Upper lobe of right lung (tissue), 1 donor: Measurements from ENCODE around the gene NUDT19. TPM values are rescaled to one million over a fixed set of nuclear protein-coding genes. Genes with fewer than 3 reads are reported as not detected.
"Not testable (repeated sequence)": the region's sequence is repeated elsewhere in the genome, so short reads cannot be mapped to it uniquely, and the experiment has no call there.

Source experiments
- ATAC-seq: fragments of 200-7000 bp; cut with Tn5 transposase; one replicate; pipeline ENCODE4 v1.9.1; 2020; ENCODE audit warnings: mild to moderate bottlenecking, moderate library complexity
- DNase-seq: peaks from one replicate; pipeline ENCODE4 v3.0.0-alpha.2; 2020
- H3K27ac ChIP-seq: fragments of 200-600 bp; one replicate; pipeline ENCODE4 v1.8.0; 2022
- H3K27me3 ChIP-seq: fragments of 200-600 bp; one replicate; pipeline ENCODE4 v1.8.0; 2022; ENCODE audit warnings: mild to moderate bottlenecking
- H3K36me3 ChIP-seq: fragments of 200-600 bp; one replicate; pipeline ENCODE4 v1.8.0; 2022
- H3K4me1 ChIP-seq: fragments of 200-600 bp; one replicate; pipeline ENCODE4 v1.8.0; 2022
- H3K4me3 ChIP-seq: fragments of 200-600 bp; one replicate; pipeline ENCODE4 v1.8.0; 2022; ENCODE audit warnings: mild to moderate bottlenecking
- H3K9me3 ChIP-seq: fragments of 200-600 bp; one replicate; pipeline ENCODE4 v1.8.0; 2022
- CTCF ChIP-seq: fragments of 200-600 bp; IDR thresholded peaks from one replicate; pipeline ENCODE4 v1.8.0; 2022; ENCODE audit warnings: antibody characterized with exemption
- intact Hi-C: fragments of 100-400 bp; cut with DNase I; formaldehyde crosslinking; loops from one replicate; pipeline ENCODE4 v1.11.0; 2022
- total RNA-seq: library from RNA; stranded (reverse); fragmentation: NEBNext Ultra II Directional; extraction: Animal tissue kit (Norgen Biotek cat#: 25700); gene quantifications from one replicate; pipeline ENCODE4 v1.2.1, GENCODE V29; 2021
- donor health status: DM: no; HTN: yes; CAD: no; lungs with severe emphysema.

The NUDT19 gene
- total RNA-seq, 1 donor from 2014 or later, result 14.2 TPM

GRCh38 chr19:32695506-32695905, 3.9 kb downstream of the NUDT19 start:
- H3K9me3 ChIP-seq, DNase-seq, ATAC-seq, intact Hi-C loops, H3K27ac ChIP-seq, H3K27me3 ChIP-seq, H3K4me3 ChIP-seq, H3K36me3 ChIP-seq: not testable (repeated sequence)
- peaks cover 50% of the 10 kb centered on the region for H3K4me1 ChIP-seq

GRCh38 chr19:32696771-32697170, 5.2 kb downstream of the NUDT19 start:
- intact Hi-C loops, H3K36me3 ChIP-seq, DNase-seq, H3K27me3 ChIP-seq, H3K9me3 ChIP-seq, H3K4me3 ChIP-seq, ATAC-seq, H3K27ac ChIP-seq: not testable (repeated sequence)
- peaks cover 47% of the 10 kb centered on the region for H3K4me1 ChIP-seq

- H3K4me3 ChIP-seq, H3K27me3 ChIP-seq, ATAC-seq, H3K27ac ChIP-seq, intact Hi-C loops, H3K36me3 ChIP-seq, DNase-seq: not testable (repeated sequence)
- peaks cover 35% of the 10 kb centered on the region for H3K4me1 ChIP-seq
- peaks cover 11% of the 10 kb centered on the region for H3K9me3 ChIP-seq
Measured at GRCh38 chr19:32700129-32700528, 8.5 kb downstream of the NUDT19 start.

GRCh38 chr19:32702010-32702409, 10.4 kb downstream of the NUDT19 start:
- peak; percentile 82 for ATAC-seq
- Histone ChIP-seq H3K4me1 (peaks cover 18% of the 10 kb centered on the region), H3K27me3 (no peaks in the 10 kb centered on the region), H3K36me3 (peaks cover 6% of the 10 kb centered on the region), H3K9me3 (peaks cover 11% of the 10 kb centered on the region), H3K4me3 (no peak overlapping the region), H3K27ac (peak overlapping the region; percentile 18)
- DNase-seq, result no peak
- no peak for TF ChIP-seq CTCF
- intact Hi-C loops, result no loop called here

- Histone ChIP-seq H3K9me3 (peaks cover 11% of the 10 kb centered on the region), H3K4me1 (peaks cover 17% of the 10 kb centered on the region)
- H3K27ac ChIP-seq, H3K4me3 ChIP-seq, ATAC-seq, H3K27me3 ChIP-seq, H3K36me3 ChIP-seq, DNase-seq, intact Hi-C loops: not testable (repeated sequence)
Measured at GRCh38 chr19:32704006-32704405, 12.4 kb downstream of the NUDT19 start.

- peaks cover 11% of the 10 kb centered on the region for H3K9me3 ChIP-seq
- no peak for DNase-seq
- H3K4me3 ChIP-seq, result no peak overlapping the region
- intact Hi-C loops, result no loop called here
- no peak for TF ChIP-seq CTCF
- no peaks in the 10 kb centered on the region for H3K4me1 ChIP-seq
- ATAC-seq, result peak; percentile 59
- peaks cover 30% of the 10 kb centered on the region for H3K36me3 ChIP-seq
- H3K27me3 ChIP-seq, result no peaks in the 10 kb centered on the region
- no peak overlapping the region for H3K27ac ChIP-seq
Measured at GRCh38 chr19:32708457-32708856, 16.8 kb downstream of the NUDT19 start.

GRCh38 chr19:32709032-32709431, 17.4 kb downstream of the NUDT19 start:
- Histone ChIP-seq H3K36me3 (peaks cover 36% of the 10 kb centered on the region), H3K4me3 (no peak overlapping the region), H3K4me1 (no peaks in the 10 kb centered on the region), H3K27ac (no peak overlapping the region), H3K27me3 (no peaks in the 10 kb centered on the region), H3K9me3 (peaks cover 6% of the 10 kb centered on the region)
- TF ChIP-seq CTCF, result no peak
- intact Hi-C loops, result no loop called here
- DNase-seq (no peak), ATAC-seq (no peak)

- ATAC-seq (peak; percentile 61), DNase-seq (no peak)
- no peak for TF ChIP-seq CTCF
- Histone ChIP-seq H3K27me3 (no peaks in the 10 kb centered on the region), H3K4me1 (no peaks in the 10 kb centered on the region), H3K27ac (no peak overlapping the region), H3K4me3 (no peak overlapping the region), H3K36me3 (peaks cover 42% of the 10 kb centered on the region), H3K9me3 (no peaks in the 10 kb centered on the region)
- intact Hi-C loops, result no loop called here
Measured at GRCh38 chr19:32711747-32712146, 20.1 kb downstream of the NUDT19 start.

GRCh38 chr19:32716203-32716602, 24.6 kb downstream of the NUDT19 start:
- DNase-seq, intact Hi-C loops, H3K27me3 ChIP-seq, ATAC-seq, H3K4me1 ChIP-seq, H3K4me3 ChIP-seq, H3K27ac ChIP-seq, H3K9me3 ChIP-seq: not testable (repeated sequence)
- peaks cover 33% of the 10 kb centered on the region for H3K36me3 ChIP-seq
